Endodermal cell (in vitro differentiated cells): ENCODE results near the gene SERPINI1. TPM values are rescaled to one million over a fixed set of nuclear protein-coding genes. Genes with fewer than 3 reads are reported as not detected.

Experiments used
- DNase-seq: peaks from one replicate; pipeline ENCODE4 v3.0.0-alpha.2; 2017
- H3K27ac ChIP-seq: 2 replicates; pipeline ENCODE4 v1.5.1; 2013; ENCODE audit warnings: mild to moderate bottlenecking, low read depth, low read length, moderate library complexity
- H3K27me3 ChIP-seq: 2 replicates; pipeline ENCODE4 v1.6.1; 2013; ENCODE audit warnings: mild to moderate bottlenecking, low read length, moderate library complexity; ENCODE audit not compliant: insufficient read depth, control insufficient read depth, poor library complexity, severe bottlenecking
- H3K36me3 ChIP-seq: 2 replicates; pipeline ENCODE4 v1.7.0; 2013; ENCODE audit warnings: mild to moderate bottlenecking, low read length, moderate library complexity; ENCODE audit not compliant: control insufficient read depth, insufficient read depth
- H3K4me1 ChIP-seq: one replicate; pipeline ENCODE4 v1.7.0; 2013; ENCODE audit warnings: low read length; ENCODE audit not compliant: control insufficient read depth, insufficient read depth
- H3K4me3 ChIP-seq: 2 replicates; pipeline ENCODE4 v1.5.1; 2013; ENCODE audit warnings: mild to moderate bottlenecking, low read length, moderate library complexity
- H3K9ac ChIP-seq: 2 replicates; pipeline ENCODE4 v1.6.1; 2013; ENCODE audit warnings: mild to moderate bottlenecking, low read length, moderate library complexity; ENCODE audit not compliant: poor library complexity, severe bottlenecking; ENCODE audit errors: extremely low read depth
- H3K9me3 ChIP-seq: 2 replicates; pipeline ENCODE4 v1.6.1; 2013; ENCODE audit warnings: mild to moderate bottlenecking, low read length, moderate library complexity; ENCODE audit not compliant: control insufficient read depth
- H3K27ac Mint-ChIP-seq: 2 replicates; pipeline ENCODE4 v1.8.0; 2020; ENCODE audit warnings: mixed read lengths
- H3K27me3 Mint-ChIP-seq: 2 replicates; pipeline ENCODE4 v1.8.0; 2021; ENCODE audit warnings: mild to moderate bottlenecking, mixed read lengths; ENCODE audit not compliant: insufficient read depth
- H3K36me3 Mint-ChIP-seq: 2 replicates; pipeline ENCODE4 v1.8.0; 2020; ENCODE audit warnings: low read depth, mixed read lengths
- H3K4me1 Mint-ChIP-seq: 2 replicates; pipeline ENCODE4 v1.8.0; 2020; ENCODE audit warnings: mixed read lengths
- H3K4me3 Mint-ChIP-seq: 2 replicates; pipeline ENCODE4 v1.8.0; 2020; ENCODE audit warnings: mild to moderate bottlenecking, moderate library complexity, mixed read lengths
- H3K9me3 Mint-ChIP-seq: 2 replicates; pipeline ENCODE4 v1.8.0; 2020; ENCODE audit warnings: mild to moderate bottlenecking, mixed read lengths
- CTCF ChIP-seq: fragments of 200-600 bp; sonication (generic); conservative IDR thresholded peaks from 2 replicates; pipeline ENCODE4 v1.5.0; 2021; ENCODE audit warnings: antibody characterized with exemption, mild to moderate bottlenecking
- WGBS, 2 experiments: methylation state at CpG; one replicate each; pipeline versions ENCODE4 v1.1.5 to v1.1.7; 2013; ENCODE audit warnings: missing lambda C conversion rate in 2 of 2, mixed read lengths in 1 of 2; ENCODE audit not compliant: insufficient coverage in 1 of 2, insufficient read length in 1 of 2; 5-methylcytosine and 5-hydroxymethylcytosine counted together
- total RNA-seq, 2 donors: library from RNA; stranded (reverse); fragmentation: NEBNext Ultra II Directional in 1 of 2; extraction: Animal tissue kit (Norgen Biotek cat#: 25700) in 1 of 2; gene quantifications; 2 replicates in 1 of 2; 3 replicates in 1 of 2; pipeline ENCODE4 v1.2.1, GENCODE V29; 2021

SERPINI1 gene
- total RNA-seq, 2 donors from 2014 or later, result 16.1 to 21.2 TPM

GRCh38 chr3:167814441-167814951 is 79.0 kb downstream of the SERPINI1 start:
- Histone ChIP-seq H3K36me3 (no peaks in the 10 kb centered on the region), H3K4me1 (no peaks in the 10 kb centered on the region), H3K9ac (no peak overlapping the region), H3K27me3 (no peaks in the 10 kb centered on the region), H3K9me3 (no peaks in the 10 kb centered on the region), H3K27ac (no peak overlapping the region), H3K4me3 (no peak overlapping the region)
- TF ChIP-seq CTCF, result no peak
- Mint-ChIP-seq H3K4me1 (no peaks in the 10 kb centered on the region), H3K27me3 (no peaks in the 10 kb centered on the region), H3K4me3 (no peak overlapping the region), H3K36me3 (no peaks in the 10 kb centered on the region), H3K9me3 (no peaks in the 10 kb centered on the region), H3K27ac (no peak overlapping the region)
- WGBS, 2 experiments, result 92 to 98% methylated on average over 4 of the region's 4 CpGs
- DNase-seq, result no peak

- Histone ChIP-seq H3K27me3 (no peaks in the 10 kb centered on the region), H3K4me1 (no peaks in the 10 kb centered on the region), H3K27ac (no peak overlapping the region), H3K9me3 (no peaks in the 10 kb centered on the region), H3K9ac (no peak overlapping the region), H3K36me3 (no peaks in the 10 kb centered on the region), H3K4me3 (no peak overlapping the region)
- no peak for TF ChIP-seq CTCF
- 93% methylated on average over 2 of the region's 2 CpGs; no CpG with 5 or more reads in 1 of the 2 experiments for WGBS, 2 experiments
- DNase-seq, result no peak
- Mint-ChIP-seq H3K36me3 (peaks cover 3% of the 10 kb centered on the region), H3K4me3 (no peak overlapping the region), H3K27ac (no peak overlapping the region), H3K4me1 (no peaks in the 10 kb centered on the region), H3K27me3 (no peaks in the 10 kb centered on the region), H3K9me3 (no peaks in the 10 kb centered on the region)
Measured at GRCh38 chr3:167816953-167817352, 81.4 kb downstream of the SERPINI1 start.

- H3K4me1 Mint-ChIP-seq, result peaks cover 1% of the 10 kb centered on the region
- Histone ChIP-seq H3K27ac (no peak overlapping the region), H3K9me3 (no peaks in the 10 kb centered on the region), H3K4me1 (no peaks in the 10 kb centered on the region), H3K36me3 (no peaks in the 10 kb centered on the region), H3K27me3 (no peaks in the 10 kb centered on the region), H3K4me3 (no peak overlapping the region), H3K9ac (no peak overlapping the region)
- no peak overlapping the region for H3K4me3 Mint-ChIP-seq
- H3K27ac Mint-ChIP-seq, result no peak overlapping the region
- H3K9me3 Mint-ChIP-seq, result no peaks in the 10 kb centered on the region
- 92 to 94% methylated on average over 2 to 12 of the region's 12 CpGs for WGBS, 2 experiments
- TF ChIP-seq CTCF, result no peak
- H3K27me3 Mint-ChIP-seq, result no peaks in the 10 kb centered on the region
- peak; percentile 51 for DNase-seq
- peaks cover 3% of the 10 kb centered on the region for H3K36me3 Mint-ChIP-seq
Measured at GRCh38 chr3:167820102-167820865, 84.8 kb downstream of the SERPINI1 start.
